GM15510 (cell line): Measurements from ENCODE around the gene BORCS5.

Source experiments
- POLR2A ChIP-seq: IDR thresholded peaks from 3 replicates; pipeline ENCODE4 v1.6.1; 2011; ENCODE audit warnings: borderline replicate concordance; ENCODE audit not compliant: insufficient read length; ENCODE audit errors: extremely low read depth

Gene BORCS5

DNA sequence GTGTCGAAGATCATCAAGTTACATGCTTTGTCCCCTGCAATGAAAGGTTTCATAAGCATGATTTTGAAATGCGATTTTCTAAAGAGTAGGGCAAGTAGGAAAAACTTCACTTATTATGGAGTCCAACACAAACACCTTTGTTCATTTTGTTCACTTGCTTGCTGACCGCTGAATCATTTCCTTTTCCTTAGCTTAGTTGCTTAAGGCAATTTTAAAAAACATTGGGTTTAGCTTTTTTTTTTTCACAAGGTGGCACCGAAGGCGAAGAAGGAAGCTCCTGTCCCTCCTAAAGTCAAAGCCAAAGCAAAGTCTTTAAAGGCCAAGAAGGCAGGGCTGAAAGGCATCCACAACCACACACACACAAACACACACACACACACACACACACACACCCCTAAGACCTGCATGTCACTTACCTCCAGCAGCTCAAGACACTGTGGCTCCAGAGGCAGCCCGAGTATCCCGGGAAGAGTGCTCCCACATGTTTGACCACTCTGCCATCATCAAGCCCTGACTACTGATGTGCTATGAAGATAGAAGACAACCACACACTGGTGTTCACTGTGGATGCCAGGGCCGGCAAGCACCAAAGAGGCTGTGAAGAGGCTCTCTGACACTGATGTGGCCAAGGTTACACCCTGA lies 18.2 kb upstream of the BORCS5 start:
- TF ChIP-seq POLR2A = no peak

DNA sequence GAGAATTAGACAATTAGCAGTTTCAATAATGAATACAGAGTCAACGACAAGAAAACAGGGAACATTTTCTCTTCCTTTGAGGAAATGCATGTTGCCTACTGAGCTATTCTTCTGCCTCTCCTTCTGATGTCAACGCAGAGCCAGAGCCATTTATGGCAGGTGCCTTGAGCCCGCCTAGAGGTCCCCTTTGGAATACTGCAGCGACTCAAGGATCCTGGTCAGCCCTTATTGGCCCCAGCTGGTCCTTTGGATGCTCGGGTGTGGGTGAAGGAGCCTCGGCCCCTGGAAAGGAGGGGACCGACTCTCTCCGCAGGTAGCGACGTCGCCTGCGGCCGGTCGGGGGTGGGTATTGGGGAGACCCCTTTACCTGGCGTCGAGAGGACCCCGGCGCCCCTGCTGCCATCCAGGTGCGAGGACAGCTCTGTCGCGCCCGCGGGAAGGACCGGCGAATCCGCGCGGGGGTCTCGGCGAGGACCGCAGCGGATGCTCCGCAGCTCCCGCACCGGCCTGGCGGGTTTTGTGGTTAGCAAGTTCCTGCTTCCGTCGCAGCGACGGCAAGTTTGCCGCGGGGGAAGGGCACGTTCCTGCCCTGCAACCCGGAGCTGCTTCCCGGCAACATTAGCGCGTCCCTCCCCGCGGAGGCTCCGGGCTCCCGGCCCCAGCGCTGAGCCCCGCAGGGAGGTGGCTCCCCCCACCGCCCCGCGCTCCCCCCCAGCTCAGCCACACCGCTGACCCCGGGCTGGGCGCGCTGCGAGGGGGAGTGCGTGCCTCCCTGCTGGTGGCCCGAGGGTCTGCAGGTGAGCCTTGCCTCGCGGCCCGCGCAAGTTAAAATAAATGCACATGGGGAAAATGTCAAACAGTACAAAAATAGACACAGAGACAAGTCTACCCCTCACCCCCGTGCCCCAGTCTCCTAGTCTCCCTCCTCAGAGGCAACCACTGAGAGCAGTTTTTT lies 6.9 kb upstream of the BORCS5 start, which contains the start of gene MANSC1:
TSS of gene MANSC1 (minus strand) at position 532 of the 955 bp plus-strand sequence. CDS start 6,928 bp downstream, outside the sequence.
- TF ChIP-seq POLR2A = no peak

DNA sequence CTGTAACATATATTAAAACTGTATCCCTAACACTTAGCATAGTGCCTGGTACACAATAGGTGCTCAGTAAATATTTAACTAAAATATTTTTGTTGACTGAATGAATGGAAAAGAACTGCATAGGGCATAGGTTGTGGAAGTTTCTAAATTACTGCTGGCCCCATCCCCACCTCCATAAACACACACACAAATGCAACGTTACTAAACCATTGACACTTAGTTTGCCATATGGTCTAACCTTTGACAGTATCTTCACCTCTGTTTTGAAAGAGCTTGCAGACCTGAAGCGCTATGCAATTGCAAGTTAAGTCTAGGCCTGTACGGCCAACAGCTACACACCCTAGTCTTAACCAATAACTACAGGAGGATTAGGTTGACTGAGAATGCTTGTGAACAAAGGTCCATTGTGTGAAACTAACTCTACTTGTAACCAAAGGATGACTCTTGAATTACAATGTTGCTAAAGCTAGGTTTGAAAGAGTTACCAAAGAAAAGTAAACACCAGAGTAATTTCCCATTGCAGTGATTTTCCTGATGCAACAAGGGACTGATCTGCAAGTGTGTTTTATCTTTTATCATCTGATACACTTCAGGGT lies 5.9 kb upstream of the BORCS5 start:
- no peak for TF ChIP-seq POLR2A

DNA sequence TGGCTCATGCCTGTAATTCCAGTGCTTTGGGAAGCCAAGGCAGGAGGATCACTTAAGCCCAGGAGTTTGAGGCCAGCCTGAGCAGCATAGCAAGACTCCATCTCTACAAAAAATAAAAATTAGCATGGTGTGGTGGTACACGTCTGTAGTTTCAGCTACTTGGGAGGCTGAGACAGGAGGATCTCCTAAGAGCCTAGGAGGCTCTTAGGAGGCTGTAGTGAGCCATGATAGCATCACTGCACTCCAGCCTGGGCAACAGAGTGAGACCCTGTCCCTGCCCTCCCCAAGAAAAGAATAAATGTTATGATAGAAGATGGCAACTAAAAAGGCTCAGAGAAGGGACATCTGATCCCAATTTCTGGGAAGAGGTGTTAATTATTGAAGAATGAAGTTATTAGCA lies 3.6 kb upstream of the BORCS5 start:
- TF ChIP-seq POLR2A = no peak

DNA sequence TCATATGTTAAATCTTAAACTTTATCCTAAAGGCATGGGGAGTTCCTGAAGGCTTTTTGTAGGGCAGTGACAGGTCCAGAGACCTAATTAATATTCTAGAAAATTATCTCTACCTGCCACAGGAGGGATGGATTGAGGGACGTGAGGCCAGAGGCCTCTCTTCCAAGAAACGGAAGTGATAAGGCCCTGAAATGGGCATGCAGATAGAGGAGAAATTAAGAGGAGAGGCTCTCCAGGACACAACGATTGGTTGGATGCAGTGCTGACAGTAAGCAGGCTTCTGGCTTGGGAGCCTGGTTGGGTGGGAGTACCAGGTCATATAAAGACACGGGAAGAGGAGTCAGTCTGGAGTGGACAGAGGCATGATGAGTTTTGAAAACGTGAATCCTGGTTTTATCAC lies 3.1 kb upstream of the BORCS5 start:
- no peak for TF ChIP-seq POLR2A

DNA sequence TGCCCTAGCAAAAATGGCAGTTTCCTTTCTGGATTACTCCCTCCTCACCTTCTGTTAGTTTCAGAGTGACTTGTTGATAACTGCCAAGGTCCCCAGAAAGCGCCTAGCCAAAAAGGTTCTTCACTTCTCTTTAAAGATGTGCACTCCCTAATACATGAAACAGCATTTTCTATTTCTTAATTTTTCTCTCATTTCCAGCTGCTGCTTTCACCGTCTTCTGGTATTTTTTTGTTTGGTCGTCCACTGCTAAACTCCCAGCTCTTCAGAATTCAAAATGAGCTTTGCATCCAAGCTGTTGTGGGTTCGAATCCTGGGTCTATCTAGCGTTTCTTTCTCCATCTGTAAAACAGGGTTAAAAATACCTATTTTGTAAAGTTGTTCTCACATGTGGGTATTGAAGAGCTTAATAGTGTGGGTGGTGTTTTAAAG lies 397 bp upstream of the BORCS5 start:
- TF ChIP-seq POLR2A = no peak

DNA sequence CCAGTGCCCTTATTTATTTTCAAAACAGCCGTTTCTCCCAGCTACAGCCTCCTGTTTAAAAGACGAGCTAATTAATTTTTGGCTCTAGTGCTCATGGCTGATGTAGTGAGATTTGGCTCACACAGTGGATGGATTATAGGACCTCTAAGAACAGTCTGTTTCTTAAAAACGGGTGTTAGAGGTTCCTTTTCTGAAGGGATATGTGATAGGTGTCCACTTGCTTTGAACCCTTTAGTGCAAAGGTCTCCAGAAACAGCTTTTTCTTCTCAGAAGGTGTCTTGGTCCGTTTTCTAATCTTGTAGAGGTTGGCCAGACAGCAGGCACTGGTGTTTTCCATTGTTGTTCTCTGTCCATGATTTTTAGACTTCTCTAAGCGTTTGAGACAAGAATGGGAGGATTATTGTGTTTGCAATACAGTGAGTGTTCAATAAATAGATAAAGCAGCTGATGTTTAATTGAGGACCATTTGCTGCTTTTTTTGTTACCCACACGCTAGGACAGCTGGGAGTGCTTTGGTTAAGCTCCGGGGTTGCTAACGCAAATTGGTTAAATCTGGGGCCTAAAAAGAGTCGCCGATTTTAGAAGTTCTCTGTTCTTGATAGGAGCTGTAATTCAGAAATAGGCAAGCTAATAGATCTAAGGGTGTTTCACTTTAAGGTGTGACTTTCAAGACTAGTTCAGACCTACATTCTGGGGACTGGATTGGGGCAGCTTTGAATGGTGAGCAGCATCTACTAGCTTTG lies 1.0 kb downstream of the BORCS5 start:
- no peak for TF ChIP-seq POLR2A

DNA sequence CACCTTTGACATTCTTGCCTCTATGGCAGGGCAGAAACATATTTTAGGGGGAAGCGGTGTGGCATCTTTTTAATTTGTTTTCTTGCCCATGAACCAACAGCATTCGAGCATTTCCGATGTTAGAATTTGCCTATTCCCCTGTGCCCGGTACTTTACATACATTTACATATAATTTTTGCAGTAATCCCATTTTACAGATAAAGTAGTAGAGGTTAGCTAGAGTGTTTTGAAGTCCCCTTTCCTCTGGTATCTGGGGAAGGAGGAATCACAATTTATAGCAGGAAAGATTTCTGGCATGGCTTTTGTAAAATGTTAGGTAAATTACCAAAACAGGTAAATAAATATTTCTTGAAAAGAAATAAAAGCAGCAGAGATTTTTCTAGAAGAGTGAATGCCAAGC lies 1.6 kb downstream of the BORCS5 start:
- no peak for TF ChIP-seq POLR2A

DNA sequence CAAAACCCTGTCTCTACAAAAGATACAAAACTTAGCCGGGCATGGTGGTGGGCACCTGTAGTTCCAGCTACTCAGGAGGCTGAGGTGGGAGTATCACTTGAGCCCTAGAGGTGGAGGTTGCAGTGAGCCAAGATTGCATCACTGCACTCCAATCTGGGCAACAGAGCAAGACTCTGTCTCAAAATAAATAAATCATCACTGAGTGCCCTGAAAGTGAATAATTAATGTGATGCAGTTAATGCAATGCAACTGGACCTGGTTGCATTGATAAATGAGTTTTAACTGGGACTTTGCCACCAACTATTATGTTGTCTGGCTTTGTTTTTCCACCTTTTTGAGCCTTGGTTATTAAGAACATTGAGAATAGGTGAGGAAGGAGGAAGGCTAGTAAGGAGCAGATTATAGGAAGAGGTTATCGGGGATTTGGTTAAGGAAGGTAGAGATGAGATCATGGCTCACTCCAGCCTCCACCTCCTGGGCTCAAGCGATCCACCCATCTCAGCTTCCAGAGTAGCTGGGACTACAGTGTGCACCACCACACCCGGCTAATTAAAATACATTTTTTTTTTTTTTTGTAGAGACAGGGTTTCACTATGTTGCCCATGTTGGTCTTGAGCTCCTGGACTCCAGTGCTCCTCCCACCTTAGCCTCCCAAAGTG lies 8.0 kb downstream of the BORCS5 start:
- no peak for TF ChIP-seq POLR2A

DNA sequence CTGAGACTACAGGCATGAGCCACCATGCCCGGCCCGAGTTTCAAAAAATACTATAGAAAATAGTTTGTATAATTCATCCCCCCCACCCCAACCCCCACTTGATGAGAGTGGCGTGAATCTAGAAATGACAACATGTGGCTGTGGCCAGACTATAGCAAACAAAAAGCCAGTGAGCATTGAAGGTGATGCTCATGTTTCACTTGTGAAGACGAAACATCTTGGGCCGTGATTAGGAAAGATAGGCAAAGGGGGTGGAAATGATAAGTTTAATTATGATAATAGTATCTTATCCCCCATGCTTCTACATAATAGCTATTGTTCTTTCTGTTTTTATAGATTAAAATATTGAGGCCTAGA lies 8.5 kb downstream of the BORCS5 start:
- no peak for TF ChIP-seq POLR2A

DNA sequence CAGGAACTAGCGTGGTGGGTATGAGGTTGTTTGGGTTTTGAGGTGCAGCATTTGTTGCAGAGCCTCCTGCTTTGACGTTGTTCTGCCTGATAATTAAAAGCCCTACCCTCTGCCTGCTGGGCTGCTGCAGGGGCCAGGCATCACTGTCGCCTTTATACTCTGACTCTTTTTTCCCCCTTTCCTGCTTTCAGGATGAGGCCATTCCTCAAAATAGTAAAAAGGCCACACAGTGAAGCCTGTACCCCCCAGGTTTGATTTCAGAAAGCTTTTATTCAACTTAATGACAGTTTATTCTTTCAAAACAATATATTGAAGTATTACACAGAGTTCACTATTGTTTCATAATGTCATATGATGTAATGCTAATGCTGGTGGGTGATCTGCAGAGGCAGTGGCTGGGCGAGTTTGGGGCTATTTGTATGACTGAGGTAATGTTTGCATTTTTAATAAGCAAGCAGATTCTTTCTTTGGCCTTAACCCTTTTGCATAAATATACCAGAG lies 9.1 kb downstream of the BORCS5 start:
- TF ChIP-seq POLR2A = no peak

DNA sequence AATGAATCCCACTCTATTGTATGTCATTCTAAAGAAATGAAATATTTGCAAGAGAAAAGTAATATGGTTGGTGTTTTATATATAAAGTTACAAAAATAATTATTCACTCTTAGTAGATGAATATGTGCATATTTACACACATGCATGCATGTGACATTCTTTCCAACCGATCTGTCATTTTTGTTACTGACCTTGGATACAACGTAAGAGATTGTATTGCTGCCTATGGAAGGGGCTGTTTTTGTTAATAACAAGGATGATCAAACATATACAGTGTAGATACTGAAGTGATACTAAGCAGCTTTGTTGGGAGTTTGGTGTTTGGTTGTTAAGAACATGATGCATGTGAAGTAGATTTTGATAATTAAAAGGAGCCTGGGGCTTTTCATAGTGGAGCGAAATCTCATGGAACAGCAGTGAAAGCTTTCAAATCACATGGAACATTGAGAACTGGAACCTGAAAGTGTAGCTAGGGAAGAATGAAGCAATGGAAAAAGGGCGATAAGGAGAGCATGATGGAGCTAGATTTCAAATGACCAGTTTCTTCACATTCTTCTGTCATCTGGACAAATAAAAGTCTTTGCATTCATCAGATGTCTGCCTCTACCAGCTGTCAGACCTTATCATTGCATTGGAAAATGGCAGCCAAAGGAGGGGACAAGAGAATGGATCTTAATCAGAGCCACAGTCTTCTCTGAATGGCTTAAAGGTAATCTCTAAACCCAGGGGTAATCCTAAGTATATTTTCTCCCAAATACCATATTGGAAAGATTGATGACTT lies 10.0 kb downstream of the BORCS5 start:
- TF ChIP-seq POLR2A = no peak

DNA sequence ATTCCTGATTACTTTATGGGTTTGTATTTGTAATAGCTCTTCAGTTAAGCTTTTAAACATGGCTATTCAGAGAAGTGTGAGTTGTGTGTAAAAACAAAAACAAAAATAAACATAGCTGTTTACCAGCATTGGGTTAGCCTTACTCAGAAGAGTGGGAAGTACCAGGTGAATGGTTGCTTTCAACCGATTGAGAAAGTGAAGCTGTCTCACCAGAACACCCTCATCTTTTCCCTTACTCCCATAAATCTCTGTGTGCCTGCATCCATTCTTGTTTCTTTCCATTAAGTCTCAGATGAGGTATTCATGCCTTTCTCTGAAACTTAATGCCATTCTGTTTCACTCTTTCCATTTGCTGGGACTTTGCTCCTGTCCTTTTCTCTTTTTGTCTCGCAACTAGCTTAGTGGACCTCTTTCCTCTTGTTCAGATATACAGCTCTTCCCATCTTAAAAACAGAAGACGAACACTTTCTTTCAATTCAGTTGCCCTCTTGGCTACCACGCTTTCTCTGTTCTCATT lies 10.7 kb downstream of the BORCS5 start:
- no peak for TF ChIP-seq POLR2A
